ENCODE results near the gene TUSC2. TPM values are rescaled to one million over a fixed set of nuclear protein-coding genes. Genes with fewer than 3 reads are reported as not detected.

The TUSC2 gene
- total and polyA plus RNA-seq, 2 of the 8 experiments (the other 6 are each of a cell fraction or from before 2014, with no cell fraction given) = 33.3 to 65.4 TPM

DNA sequence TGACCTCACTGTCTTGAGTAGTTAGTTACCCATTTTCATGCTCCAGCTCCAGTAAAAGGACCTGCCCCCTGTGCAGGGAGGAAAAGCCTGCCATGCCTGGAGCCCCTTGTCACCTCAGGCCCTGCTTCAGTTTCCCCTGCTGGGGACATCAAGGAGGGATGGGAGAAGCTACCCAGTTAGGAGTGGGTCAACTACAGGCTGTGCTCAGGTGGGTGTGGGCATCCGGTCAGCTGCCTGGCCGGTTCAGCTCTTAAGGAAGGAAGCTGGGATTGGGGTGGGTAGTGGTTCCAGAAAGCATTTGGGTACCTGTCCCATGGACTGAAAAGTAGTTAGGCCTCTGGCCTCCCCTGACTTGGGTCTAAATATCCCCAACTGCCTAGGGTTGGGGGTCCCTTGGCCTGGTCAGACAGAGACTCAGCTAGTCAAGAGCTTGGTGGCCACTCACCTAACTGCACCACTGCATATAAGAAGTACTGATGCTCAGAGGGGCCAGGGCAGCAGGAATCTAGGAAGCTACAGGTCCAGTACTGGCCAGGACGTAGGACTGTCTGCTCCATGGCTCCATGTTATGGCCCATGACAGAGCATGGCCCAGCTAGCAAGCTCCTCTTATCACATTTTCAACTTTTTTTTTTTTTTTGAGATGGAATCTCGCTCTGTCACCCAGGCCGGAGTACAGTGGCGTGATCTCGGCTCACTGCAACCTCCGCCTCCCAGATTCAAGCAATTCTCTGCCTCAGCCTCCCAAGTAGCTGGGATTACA is 48.6 kb downstream of the TUSC2 start:
- no peaks in the 10 kb centered on the region for H3K79me2 ChIP-seq (ENCODE audit: control insufficient read depth in 1 of 2, insufficient read depth in 2 of 2, low read length in 2 of 2)
- no peak overlapping the region for H2AK5ac ChIP-seq (ENCODE audit: low read depth, low read length)
- H2BK12ac ChIP-seq (ENCODE audit: low read depth, low read length) = no peak overlapping the region
- H3K36me3 ChIP-seq (ENCODE audit: control insufficient read depth in 2 of 4, insufficient read depth in 4 of 4, low read length in 3 of 4) = no peaks in the 10 kb centered on the region
- no peak overlapping the region for H2AFZ ChIP-seq (ENCODE audit: low read length)
- H3K4ac ChIP-seq (replicated peaks; ENCODE audit: insufficient read length, low read depth, low read length) = no peak overlapping the region
- H3K23ac ChIP-seq (ENCODE audit: insufficient read length) = no peak overlapping the region
- peaks cover 0 to 12% (median 7%) of the 10 kb centered on the region in 4 experiments; a peak in 5 of 7 replicates for H3K4me1 ChIP-seq (replicated peaks in 1 of 4; ENCODE audit: control insufficient read depth in 3 of 4, insufficient read depth in 4 of 4, low read length in 3 of 4)
- FAIRE-seq (no peak), DNase-seq (ENCODE audit: low read depth in 1 of 2, low spot score in 2 of 2) (no peak)
- H2BK5ac ChIP-seq (ENCODE audit: low read depth, low read length) = no peak overlapping the region
- H3K4me2 ChIP-seq (ENCODE audit: insufficient read depth in 1 of 2, low read depth in 2 of 2, low read length in 2 of 2) = no peak overlapping the region
- H3K79me1 ChIP-seq (ENCODE audit: low read depth, low read length) = no peaks in the 10 kb centered on the region
- no peak overlapping the region for H3K27ac ChIP-seq (ENCODE audit: low read depth, low read length)
- no peak overlapping the region for H3K18ac ChIP-seq (ENCODE audit: extremely low read depth, low read length)
- no peak overlapping the region for H4K91ac ChIP-seq (replicated peaks; ENCODE audit: insufficient read length, low read length)
- no peak overlapping the region for H4K5ac ChIP-seq (ENCODE audit: insufficient read length, low read depth, low read length)
- H3K23me2 ChIP-seq (ENCODE audit: low read depth, low read length) = peaks cover 2% of the 10 kb centered on the region; the same call in 1 of the 2 replicates
- no peak overlapping the region for H3K56ac ChIP-seq (replicated peaks; ENCODE audit: insufficient read length, low read depth, low read length)
- ChIA-PET CTCF (ENCODE audit: partially characterized antibody) (interaction anchor here (0.7 to 53.5 kb wide), 9 partner anchors 8 to 108 kb away, joined by 3 to 2149 read pairs (median 7); partner anchors contain the start of genes GNAI2, HYAL2, IFRD2 and SLC38A3), POLR2A (ENCODE audit: partially characterized antibody) (interaction anchor here (0.9 to 9.6 kb wide), 11 partner anchors 10 to 127 kb away, joined by 3 to 122 read pairs (median 7); partner anchors contain the start of genes HYAL2 and IFRD2)
- H2BK15ac ChIP-seq (ENCODE audit: low read length) = no peak overlapping the region
- no peak overlapping the region for H3K14ac ChIP-seq (ENCODE audit: insufficient read length)
- H3K9ac ChIP-seq (replicated peaks in 1 of 4; ENCODE audit: extremely low read depth in 1 of 4, low read depth in 3 of 4, low read length in 3 of 4) = no peak overlapping the region; a peak in 1 of 7 replicates
- H4K20me1 ChIP-seq (replicated peaks in 1 of 2; ENCODE audit: control insufficient read depth in 1 of 2, insufficient read depth in 2 of 2, low read length in 2 of 2) = no peaks in the 10 kb centered on the region
- H3K27me3 ChIP-seq (replicated peaks in 1 of 4; ENCODE audit: control insufficient read depth in 3 of 4, extremely low read depth in 1 of 4, insufficient read depth in 3 of 4, low read length in 3 of 4) = peaks cover 18 to 35% (median 28%) of the 10 kb centered on the region in 4 experiments
- no peak for TF ChIP-seq RNF2 (IDR thresholded peaks at IDR 0.05; ENCODE audit: borderline replicate concordance, low read depth, low read length, missing control alignments, poor library complexity, severe bottlenecking)
- no peak overlapping the region for H4K8ac ChIP-seq (ENCODE audit: extremely low read depth, insufficient read depth, low read length)
- H3K9me3 ChIP-seq (ENCODE audit: insufficient read depth in 2 of 2, low read depth in 1 of 2, low read length in 1 of 2) = no peaks in the 10 kb centered on the region; a peak in 1 of 4 replicates
- no peak overlapping the region for H2BK120ac ChIP-seq (replicated peaks; ENCODE audit: low read depth, low read length)
- 98% methylated on average over 8 of the region's 8 CpGs; no CpG with 5 or more reads in 1 of the 2 experiments for WGBS, 2 experiments (ENCODE audit: extremely low coverage in 1 of 2, insufficient coverage in 1 of 2, insufficient read length in 1 of 2, insufficient replicate concordance in 2 of 2, low coverage in 1 of 2, low lambda C conversion rate in 2 of 2, missing lambda C conversion rate in 1 of 2)
- H2BK20ac ChIP-seq (ENCODE audit: low read length) = no peak overlapping the region
- no peak overlapping the region for H3K4me3 ChIP-seq (ENCODE audit: extremely low read depth in 1 of 4, insufficient read depth in 2 of 4, low read depth in 3 of 4, low read length in 4 of 4)
